Endometrium (tissue), 2 donors: ENCODE data around the gene TNNI3K.

Source experiments
- FAIRE-seq: peaks from 2 replicates; lab custom pipeline; 2012; peaks lifted over from hg19 to GRCh38; lab: Jason Lieb, UNC
- donor health status: control.
- donor health status: control.

Gene TNNI3K

DNA sequence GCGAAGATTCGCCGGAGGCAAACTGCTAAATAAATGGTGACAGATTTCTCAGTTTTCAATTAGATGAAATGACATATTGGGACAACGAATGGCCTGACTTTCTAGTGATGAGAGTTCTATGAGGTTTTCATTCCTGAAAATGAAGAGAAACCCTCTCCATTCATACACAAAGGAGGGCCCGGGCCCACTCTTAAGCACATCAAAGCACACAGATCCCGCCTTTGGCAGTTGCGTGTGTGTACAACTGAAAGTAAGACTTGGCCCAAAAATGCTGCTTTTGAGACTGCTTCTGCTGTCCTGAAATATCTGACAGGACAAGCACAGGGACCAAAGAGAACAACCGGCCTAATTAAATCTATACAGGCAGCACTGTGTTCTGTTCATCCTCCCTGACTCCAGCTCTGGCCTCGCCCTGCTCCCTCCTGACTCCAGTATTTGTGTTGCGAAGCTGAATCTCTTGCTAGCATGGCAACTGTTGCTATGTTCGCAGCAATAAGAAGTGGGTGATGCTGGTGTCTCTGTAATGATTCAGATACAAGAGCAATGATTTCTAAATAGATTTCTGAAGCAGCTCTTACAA is 269.8 kb downstream of the TNNI3K start:
- FAIRE-seq, result no peak

DNA sequence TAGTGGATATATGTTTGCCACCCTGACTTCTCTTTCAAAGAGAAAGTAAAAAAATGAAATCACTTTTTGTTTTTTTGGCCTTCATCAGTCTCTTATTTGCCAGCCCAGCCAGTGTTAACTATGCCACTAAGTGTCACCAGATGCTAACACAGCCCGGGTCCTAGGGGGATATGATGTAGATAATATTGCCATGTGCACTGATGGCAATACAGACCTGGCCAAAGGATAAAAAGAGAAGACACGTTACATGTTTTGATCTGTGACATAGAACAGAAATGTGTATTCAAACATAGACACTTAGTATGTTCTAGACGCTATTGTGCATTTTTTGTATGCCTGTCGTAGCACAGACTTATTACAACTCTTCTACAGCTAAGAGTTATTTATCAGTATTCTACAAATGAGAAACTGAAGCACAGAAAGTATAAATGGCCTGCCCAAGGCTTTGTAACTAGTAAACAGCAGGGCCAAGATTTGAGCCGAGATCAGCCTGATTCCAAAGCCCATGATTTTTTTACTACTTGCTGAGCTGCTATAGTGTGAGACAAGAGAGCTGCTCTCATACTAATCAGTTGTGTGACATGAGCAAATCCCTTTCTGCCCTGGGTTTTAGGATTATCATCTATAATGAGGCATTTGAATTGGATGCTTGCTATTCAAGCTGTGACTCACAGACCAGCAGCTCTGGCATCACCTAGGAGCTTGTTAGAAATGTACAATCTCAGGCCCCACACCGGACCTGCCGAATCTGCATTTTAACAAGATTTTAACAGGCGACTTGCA is 270.9 kb downstream of the TNNI3K start:
- FAIRE-seq, result no peak

DNA sequence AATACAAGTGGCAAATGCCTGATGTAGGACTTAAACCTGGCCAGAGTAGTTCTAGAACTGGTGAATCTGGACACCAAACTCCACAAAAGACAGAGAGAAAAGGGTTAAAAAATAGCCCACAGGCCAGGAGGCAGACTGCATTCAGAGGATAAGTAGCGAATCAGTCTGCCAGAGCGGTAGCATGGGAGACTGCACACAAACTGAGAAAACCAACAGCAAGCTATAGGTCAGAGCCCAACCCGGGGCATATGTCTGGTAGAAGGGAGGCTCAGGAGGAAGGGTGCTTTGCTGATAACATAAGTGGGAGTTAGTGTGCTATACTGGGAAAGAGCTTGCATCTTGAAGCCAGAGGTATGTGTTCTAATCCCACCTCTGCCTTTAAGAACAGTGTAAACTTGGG is 273.3 kb downstream of the TNNI3K start:
- no peak for FAIRE-seq

DNA sequence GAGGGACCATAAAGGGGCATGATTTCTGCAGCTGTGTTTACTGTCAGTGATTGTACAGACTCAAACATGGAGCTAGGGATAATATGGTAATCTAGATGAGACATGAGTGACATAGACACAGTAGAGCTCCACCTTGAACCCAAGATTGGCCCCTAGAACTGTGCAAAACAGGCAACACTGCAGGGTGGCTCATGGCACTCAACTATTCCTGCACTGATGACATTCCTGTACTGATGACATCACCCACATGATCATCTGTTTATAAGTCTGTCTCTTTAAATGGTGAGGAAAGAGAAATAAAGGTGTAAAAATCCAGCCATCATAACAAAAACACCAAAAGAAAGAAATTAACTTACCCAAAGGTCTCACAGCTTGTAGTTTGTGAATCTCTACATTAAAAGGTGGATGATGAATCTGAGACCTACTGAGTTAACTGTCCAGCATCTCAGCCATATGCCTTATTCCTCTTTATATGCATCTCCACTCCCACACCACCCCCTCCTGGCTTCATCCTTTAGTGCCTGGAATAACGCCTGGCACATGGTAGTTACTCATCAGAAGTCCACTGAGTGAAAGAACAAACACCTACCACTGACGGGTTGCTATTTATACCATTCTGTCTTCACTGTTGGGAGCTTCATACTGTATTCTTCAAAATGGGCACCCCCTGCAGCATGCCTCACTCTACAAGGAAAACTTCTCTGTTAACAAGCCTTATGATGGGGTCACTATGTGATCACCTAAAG is 277.2 kb downstream of the TNNI3K start, which contains the start of gene LRRC53:
Gene LRRC53, minus strand, starts transcription at position 442 of the 746 bp plus-strand sequence. CDS start 29,262 bp downstream, outside the sequence.
- FAIRE-seq, result no peak

DNA sequence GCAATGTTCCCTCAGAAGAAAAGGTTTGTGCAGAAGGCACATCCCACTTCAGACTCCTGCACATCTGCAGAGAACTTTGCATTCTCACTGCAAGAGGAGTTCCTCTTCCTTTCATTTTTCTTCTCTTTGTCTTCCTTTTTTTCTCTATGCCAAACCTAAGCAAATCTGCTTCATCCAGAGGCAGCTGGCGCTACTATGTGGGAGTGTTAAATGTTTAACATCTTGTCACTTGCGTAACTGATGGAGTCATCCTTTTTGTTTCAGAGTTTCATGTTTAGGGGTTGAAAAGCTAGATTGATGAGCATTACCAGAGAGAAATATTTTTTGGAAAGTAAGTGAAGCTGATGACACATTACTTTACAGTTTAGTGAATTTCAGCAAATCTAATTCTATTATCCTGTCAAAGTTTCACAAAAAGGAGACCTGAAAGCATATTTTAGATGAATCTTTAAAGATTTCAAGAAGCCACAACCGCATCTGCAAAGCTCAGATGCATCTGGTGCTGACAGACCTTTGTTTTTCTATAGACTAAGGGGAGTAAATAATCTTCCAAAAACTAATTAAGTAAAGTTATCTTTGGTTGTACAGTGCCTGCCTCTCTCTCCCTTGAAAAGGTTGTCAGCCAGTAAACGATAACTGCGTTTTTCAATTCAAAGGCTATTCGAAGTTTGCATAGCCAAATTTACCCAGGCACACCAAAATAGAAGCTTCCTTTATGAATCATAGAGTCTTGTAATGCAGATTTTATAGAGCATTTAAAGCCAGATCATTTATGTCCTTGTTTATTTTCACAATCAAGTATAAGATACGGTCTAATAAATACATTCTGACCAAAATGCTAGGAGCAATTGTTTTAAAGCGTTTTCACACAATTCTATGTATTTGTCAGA is 278.5 kb downstream of the TNNI3K start:
- FAIRE-seq, result no peak

DNA sequence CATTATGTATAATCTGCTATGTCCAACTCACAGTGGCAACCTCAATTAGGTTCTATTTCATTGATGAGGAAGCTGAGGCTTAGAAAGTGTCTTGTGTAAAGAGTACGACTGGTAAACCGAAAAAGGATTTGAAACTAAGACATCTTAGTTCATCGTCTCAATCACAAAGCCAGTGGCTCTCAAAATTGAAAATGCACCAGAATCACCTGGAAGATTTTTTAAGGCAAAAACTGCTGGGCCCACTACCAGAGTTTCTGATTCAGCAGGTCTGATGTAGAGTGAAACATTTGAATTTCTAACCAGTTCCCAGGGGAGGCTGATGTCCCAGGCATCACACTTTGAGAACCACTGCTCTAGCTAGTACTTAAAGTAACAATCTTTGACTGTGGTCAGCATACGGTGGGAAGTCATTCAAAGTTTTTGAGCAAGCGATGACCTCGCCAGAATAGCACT is 282.4 kb downstream of the TNNI3K start:
- FAIRE-seq, result no peak

DNA sequence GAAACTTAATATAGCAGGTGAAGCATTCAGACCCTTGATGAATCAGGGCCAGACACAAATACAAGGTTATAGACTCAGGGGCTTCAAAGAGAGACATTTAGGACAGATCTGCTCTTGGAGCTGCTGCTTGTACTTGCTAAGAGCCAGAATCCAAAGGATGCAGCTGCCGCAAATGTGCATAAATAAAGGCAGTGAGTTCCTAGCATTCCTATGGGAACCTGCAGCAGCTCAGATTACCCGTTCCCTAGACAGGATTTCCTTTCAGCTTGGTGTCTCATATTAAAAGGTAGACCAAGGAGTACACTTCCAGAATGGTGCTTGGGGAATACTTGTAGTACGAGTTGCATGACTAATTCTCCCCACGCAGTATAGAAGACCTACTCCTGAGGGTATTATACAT is 287.0 kb downstream of the TNNI3K start:
- FAIRE-seq, result no peak

DNA sequence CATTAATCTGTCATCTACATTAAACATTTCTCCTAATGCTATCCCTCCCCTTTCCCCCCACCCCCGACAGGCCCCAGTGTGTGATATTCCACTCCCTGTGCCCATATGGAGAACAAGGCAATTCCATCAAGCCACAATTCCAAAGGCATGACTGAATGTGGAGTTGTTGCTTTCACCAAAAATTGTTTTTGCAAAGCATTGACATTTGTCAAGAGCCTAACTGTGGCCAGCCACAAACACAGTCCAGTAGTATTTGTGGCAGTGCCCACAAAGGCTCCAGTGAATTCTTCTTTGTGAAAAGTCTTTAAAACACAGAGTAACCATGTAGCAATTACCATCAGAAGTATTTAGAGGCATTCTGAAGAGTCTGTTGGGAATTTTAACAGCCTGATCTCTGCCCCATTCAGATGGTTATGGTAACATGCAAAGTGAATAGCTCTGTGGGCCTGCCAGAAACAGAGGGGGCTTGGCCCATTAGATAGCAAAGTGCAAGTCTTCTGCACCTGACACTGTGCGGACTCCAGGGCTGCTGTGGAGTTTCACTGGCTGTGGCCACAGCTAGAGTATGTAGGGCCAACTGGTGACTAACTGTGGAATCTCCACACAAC is 288.8 kb downstream of the TNNI3K start:
- FAIRE-seq, result no peak

DNA sequence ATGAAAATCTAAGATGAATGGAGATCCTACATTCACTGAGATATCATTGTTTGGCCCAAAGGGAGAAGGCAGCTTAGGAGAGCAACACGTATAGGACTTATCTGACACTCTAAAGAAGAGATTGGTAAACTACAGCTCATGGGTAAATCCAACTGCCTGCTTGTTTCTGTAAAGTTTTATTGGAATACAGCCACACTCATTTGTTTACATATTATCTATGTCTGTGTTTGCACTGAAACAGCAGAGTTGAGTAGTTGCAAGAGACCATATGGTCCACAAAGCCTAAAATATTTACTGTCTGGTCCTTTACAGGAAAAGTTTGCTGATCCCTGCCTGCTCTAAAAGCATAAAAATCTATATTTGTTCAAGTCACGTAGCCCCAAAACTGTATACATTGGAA is 291.5 kb downstream of the TNNI3K start:
- no peak for FAIRE-seq

DNA sequence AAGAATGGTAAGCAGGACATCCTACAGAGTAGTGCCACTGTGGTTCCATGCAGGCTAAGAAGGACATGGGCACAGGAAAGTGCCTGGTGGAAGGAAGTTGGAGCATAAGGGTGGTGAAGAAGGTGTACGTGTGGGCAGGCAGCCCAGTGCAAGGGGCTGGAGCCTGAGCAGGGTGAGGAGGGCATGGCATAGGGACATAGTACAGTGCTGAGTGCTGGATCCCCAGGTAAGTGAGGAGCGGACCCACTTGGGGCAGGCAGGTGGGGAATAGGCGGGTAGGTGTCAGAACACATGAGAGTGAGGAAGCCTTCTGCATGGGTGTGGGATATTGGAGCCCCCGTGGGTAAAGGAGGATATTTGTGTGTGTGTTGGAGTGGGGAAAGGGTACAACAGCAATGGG is 292.9 kb downstream of the TNNI3K start:
- no peak for FAIRE-seq

DNA sequence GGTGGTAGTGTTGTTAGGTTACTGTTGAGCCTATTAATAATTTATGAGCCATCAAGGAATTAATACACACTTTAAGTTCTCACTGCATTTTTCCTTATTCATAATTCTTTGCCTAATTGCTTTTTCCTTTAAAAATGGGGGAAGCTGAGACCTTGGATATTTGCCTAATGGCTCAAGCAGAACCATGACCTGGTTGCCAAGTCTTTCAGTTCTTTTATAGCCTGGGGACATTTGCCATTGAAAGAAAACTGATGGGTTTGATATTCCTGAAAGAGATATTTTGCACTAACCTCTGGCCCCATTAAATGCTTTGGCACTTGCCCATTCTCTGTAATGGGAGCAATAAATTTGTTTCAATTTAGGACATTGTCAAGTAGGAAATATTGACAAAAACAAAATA is 295.7 kb downstream of the TNNI3K start:
- FAIRE-seq, result no peak

DNA sequence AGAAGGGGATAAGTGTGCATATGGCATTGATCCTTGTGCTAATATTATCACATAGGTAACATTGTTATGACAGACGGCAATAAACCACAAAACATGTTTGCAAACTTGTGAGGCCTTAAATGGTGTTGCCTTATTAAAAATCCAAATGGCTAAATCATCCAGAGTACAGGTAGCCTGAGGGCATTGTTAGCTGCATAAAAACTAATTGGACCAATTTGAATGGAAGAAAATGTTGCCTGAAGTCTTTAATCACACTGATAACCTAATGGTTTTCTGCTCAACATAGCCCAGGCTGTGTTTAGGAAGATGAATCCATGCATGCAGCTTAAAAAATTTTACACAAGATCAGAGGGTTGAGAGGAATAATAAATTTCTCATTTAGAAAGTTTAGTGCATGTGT is 296.6 kb downstream of the TNNI3K start:
- FAIRE-seq, result no peak

DNA sequence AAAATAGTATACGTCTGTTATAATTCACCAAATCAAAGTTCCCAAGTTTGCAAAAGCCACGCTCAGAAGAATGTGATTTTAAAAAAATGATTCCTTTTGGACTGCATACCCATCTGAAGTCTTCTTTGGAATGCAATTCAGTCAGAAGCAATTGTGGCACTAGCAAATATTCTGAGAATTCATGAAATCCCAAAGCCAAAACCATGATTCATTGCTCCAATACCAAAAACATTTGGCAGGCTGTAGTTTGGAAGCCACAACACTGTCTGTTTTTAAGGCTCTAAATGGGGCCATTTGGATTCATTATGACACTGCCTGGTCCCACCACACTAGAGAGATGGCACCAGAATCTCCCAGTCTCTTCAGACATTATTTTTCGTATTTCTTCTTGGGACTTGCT is 299.1 kb downstream of the TNNI3K start:
- no peak for FAIRE-seq

DNA sequence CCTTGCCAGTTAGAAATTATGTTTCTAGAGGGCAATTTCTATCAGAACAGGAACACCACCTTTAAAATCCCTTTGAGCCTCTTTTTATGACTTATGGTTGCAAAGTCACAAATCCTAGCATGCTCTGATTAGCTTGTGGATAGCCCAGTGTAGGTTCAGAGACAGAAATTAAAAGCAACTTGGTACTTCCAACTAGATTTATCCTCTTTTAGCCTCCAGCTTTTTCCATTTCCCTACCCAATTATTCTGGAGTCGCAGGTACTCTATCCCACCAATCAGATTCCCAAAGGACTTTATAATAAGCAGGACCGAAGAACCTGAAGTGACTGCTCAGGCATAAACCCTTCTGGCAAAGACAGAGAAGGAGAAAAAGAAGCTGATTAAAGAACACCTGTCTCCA is 310.6 kb downstream of the TNNI3K start:
- FAIRE-seq, result no peak

DNA sequence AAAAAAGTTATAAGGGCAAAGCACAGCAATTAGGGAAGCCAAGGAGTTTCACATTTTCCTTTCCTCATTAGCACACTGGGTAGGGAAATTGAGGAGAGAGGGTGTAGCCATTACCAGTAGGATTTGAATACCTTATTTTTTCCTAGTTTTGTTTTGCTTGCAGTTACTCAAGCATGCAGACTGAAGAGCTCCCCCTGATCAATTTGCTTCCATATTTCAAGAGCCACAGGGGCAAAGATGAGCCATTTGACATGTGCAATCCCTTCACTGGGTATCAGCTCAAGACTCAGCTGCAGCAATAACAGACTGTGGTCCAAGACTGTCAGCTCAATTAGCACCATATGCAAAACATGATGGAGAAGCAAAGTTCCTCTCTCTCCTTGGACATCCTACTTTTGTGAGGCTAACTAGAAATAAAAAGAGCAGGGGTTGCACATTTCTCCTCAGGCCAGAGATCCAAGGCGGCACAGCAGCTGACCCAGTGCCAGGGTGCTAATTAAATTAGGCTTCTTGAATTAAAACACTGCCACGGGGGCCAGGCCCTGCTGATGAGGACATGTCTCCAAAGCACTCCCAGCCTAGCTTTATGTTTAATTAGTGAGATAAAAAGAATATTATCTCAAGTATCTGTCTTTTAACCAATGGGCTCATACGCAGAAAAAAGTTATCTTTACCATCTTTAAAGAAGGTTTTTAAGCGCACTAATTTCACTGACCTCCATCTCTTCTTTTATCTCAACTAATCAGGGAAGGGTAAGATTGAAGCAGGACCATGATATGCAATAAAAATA is 314.0 kb downstream of the TNNI3K start:
- no peak for FAIRE-seq

DNA sequence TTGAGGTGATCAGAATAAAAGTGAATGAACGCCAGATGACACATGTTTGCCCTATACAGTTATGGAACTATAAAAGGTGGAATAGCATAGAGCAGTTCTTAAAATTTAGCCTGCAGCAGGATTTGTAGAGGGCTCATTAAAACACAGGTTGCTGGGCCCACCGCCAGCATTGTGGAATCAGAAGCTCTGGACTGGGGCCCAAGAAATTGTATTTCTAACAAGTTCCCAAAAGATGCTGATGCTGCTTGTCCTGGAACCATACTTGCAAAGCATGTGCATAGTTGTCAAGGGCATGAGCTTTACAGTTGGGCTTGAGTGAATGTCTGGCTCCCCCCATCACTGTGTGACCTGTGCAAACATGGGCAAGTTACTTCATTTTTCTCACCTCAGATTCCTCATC is 314.7 kb downstream of the TNNI3K start:
- FAIRE-seq, result no peak

DNA sequence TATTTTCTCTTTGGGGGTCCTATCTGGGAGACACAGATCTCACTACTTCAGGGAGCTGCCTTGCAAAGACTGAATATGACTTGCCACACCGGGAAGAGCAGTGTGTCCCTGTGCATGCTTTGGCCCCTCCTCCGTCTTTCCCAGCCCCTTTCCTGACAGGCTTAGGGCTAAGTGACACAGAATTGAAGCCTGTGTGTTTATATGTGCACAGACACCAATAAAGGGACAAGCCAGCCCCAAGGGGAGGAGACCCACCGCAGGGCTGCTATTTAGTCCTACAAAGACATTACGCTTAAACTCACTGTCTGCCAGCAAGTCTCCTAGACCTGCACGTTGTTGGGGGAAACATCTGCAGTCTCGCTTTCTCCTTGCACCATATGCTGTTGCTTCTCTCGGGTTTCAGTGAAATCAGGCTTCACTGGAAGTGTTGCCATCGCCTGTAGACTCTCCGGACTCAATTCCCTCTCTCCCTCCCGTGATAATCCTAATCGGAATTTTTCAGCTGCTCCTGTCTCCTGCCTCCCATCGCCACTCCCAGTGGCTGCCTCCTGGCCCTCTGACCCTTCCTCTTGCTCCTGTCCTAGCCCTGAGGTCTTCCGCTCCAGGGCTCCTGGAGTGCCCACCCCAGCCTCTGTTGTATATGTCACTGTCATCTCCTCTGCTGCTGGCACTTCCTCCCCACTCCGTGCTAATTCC is 335.8 kb downstream of the TNNI3K start:
- FAIRE-seq, result no peak

DNA sequence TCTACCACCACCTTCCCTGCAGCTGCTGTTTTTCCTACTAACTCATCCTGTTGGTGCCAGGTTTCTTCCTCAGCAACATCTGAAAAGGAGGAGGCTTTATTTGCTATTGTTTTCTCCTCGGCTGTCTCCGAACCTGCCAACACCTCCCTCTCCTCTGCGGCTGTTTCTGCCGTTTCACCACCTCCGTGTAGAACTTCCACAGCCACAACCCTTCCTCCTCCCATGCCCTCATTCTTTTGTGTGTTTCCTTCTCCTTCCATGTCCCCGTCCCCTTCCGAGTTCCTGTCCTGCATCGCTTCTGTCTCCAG is 336.3 kb downstream of the TNNI3K start:
- no peak for FAIRE-seq

DNA sequence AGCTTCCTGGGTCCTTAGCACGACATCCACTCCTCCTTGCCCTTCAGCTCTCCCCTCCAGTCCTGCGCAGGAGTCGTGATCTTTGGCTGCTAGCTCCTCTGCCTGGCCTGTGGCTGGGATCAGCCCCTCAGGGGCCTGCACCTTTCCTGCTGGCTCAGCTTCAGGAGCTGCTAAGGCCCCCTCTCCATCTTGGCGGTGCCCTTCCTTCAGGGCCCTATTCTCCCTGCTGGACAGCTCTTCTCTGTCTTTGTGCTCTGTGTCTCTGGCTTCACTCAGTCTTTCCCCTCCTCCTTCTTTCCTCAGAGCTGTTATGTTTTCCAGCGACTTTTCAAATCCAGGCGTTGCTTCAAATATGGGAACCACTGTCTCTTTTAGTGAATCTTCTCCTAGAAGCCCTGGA is 336.7 kb downstream of the TNNI3K start:
- FAIRE-seq, result no peak

DNA sequence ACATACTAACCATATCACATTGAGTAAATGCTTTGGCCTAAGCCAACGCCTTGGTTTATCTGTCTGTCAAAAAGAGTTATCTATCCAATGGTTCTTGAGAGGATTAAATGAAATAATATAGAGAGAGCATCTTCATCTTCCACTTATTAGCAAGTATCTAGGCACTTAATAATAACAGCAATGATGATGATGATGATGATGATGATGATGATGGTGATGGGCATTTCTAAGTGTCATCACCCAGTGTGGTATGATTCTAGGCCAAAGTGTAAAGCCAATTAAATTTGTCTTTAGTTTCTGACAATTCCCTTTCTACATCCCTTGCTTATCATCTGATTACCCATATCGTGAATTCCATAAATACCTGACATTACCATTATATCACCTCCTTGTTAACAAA is 342.9 kb downstream of the TNNI3K start:
- FAIRE-seq, result no peak
